HG02885 (cell line): ENCODE data around the gene ZDHHC24.

Experiments used
- ATAC-seq: cut with Tn5 transposase; IDR thresholded peaks from one replicate; pipeline ENCODE4 v1.9.1; 2021; ENCODE audit warnings: mild to moderate bottlenecking; ENCODE audit not compliant: unreplicated experiment, poor library complexity

Gene ZDHHC24

DNA sequence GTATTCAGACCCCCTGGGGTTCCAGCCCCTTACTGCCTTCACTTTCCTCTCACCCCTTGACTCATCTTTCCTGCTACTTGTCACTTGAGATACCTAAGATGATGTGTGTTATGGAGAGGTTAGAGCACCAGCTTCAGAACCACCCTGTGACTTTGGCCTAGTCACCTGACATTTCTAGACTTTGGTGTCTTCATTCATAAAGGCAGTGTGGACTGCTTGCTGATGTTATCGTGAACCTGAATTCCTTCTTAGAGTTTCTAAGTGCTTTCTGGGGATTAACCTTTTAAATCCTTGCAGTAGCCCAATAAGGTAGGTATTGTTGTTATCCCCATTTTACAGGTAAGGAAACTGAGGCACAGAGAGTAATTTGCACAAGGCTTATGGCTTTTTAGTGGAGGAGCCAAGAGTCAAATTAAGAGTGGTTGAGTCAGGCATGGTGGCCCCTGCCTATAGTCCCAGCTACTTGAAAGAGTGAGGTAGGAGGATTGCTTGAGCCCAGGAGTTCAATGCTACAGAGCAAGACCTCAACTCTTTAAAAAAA is 40.5 kb downstream of the ZDHHC24 start:
- ATAC-seq: no peak

DNA sequence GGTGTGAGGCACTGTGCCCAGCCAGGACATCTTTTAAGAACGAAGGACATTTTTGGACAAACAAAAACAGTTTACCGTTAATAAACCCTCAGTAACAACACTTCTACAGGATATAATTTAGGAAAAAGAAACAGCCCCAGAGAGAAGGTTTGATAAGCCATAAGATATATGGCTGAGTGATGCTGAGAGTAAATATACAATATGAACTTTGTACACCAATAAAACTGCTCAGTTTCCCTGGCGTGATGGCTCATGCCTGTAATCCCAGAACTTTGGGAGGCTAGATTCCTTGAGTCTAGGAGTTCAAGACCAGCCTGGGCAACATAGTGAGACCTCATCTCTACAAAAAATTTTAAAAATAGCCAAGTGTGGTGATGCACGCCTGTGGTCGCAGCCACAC is 47.3 kb downstream of the ZDHHC24 start:
- no peak for ATAC-seq

DNA sequence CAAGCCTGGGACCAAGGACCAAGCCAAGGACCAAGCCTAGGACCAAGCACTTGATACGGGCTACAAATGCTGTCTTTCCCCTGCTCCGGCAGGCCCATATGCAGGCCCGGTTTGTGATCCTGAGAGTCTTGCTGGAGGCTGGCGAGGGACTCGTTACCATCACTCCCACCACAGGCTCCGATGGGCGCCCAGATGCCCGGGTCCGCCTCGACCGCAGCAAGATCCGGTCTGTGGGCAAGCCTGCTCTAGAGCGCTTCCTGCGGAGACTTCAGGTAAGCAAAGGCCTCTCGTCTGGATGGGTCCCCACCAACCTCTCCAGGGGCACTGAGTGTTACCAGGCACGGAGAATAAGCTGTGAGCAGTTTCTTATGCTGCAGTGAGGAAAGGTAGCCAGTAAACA is 48.6 kb downstream of the ZDHHC24 start:
- ATAC-seq: no peak

DNA sequence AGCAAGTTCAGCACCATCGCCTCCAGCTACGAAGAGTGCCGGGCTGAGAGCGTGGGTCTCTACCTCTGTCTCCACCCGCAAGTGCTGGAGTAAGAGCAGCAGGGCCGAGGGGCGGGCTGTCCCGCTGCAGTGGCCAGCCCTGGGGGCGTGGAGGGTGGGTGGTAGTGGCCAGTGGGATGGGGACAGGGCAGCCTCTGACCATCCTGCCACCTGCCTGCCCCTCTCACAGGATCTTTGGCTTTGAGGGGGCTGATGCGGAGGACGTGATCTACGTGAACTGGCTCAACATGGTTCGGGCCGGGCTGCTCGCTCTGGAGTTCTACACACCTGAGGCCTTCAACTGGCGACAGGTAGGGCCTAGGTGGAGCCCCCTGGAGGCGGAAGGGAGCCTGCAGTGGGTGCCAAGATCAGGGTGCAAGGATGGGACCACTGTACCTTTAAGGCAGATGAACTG is 50.4 kb downstream of the ZDHHC24 start:
- no peak for ATAC-seq

DNA sequence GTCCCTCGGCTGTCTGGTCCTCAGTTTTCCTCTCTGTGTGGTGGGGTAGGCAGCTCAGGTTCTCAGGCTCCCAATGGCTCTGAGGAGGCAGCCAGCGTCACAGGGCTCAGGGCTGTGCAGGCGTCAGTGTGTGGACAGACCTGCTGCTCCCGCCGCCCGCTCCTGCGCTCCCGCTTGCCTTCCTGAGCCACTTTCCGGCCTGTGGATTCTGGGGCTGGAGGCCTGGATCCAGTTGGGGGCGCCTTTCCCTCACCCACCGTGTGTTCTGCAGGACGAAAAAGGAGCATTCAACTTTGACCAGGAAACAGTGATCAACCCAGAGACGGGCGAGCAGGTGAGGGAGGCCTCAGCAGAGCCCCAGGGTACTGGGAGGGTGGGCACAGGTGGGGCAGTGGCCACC is 50.9 kb downstream of the ZDHHC24 start:
- no peak for ATAC-seq

DNA sequence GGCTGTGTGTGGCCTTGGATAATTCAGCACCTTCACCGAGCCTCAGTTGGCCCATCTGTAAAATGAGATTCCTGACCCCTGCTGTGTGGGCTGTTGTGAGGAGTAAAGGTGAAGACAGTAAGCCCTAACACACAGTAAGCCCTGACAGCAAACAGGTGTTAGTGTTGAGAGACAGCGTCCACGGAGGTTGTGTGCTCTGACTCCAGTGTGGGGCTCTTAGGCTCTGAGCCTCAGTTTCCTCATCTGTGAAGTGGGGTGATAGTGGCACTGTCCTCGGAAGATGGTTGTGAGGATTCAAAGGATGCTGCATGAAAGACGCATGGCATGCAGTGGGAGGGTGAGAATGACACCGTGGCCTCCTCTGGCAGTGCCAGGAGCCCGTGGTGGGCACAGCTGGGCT is 51.4 kb downstream of the ZDHHC24 start:
- no peak for ATAC-seq

DNA sequence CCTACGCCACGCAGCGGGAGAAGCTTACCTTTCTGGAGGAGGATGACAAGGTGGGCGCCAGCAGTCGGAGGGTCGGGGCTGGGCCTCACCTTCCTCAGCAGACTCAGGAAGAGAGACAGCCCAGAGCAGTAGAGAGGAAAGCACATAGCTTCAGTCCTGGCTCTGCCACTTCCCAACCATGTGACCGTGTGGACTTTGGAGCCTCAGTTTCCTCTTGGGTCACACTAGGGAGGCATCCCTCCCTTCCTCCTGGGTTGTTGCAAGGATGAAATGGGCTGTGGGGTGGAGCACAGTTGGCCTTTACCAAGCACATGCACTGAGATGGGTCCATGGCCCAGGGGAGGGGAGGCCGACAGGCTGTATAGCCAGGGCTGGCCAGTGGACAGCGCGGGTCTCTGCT is 52.7 kb downstream of the ZDHHC24 start:
- ATAC-seq: no peak

DNA sequence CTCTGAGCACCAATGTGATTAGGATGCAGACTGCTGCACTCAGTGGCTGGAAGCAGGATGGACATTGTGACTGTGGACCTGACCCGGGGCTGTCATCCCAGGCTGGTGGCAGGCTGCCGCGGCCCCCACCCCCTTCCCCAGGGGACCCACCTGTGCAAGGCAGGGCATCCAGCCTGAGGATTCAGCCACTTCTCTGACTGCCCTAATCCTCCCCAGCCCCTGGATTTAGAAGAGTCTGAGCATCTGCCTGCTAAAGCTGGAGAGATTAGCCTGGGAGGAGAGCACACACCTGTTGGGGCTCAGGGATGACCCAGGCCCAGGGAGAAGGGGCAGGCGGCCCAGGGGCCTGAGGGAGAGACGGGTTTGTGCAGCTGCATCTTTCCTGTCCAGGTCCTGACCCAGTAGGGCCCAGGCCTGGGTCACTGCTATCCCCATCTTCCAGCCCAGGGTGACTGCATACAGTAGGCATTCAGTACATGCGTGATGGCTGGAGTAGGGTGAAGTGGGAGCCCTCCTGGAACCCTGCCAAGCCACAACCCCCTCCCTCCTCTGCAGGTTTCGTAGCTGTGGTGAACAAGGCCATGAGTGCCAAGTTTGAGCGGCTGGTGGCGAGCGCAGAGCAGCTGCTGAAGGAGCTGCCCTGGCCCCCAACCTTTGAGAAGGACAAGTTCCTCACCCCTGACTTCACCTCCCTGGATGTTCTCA is 53.5 kb downstream of the ZDHHC24 start:
- ATAC-seq: no peak

DNA sequence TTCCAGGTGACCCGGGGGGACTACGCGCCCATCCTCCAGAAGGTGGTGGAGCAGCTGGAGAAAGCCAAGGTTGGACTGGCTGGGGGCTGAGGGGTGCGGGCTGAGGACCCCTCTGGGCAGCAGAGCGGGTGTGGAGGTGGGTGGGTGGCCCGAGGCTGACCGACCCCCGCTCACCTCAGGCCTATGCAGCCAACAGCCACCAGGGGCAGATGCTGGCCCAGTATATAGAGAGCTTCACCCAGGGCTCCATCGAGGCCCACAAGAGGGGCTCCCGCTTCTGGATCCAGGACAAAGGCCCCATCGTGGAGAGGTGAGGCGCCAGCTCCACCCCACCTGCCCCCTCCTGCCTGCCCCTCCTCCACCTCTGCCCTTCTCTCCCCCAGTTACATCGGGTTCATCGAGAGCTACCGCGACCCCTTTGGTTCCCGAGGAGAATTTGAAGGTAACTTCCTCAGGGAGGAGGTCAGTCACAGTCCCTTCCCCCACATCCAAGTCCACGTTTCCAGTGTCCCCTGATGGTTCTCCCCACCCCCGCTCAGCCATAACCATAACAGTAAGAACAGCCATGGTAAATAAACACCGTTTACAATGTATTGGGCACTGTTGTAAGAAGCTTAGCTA is 54.4 kb downstream of the ZDHHC24 start:
- ATAC-seq: no peak

DNA sequence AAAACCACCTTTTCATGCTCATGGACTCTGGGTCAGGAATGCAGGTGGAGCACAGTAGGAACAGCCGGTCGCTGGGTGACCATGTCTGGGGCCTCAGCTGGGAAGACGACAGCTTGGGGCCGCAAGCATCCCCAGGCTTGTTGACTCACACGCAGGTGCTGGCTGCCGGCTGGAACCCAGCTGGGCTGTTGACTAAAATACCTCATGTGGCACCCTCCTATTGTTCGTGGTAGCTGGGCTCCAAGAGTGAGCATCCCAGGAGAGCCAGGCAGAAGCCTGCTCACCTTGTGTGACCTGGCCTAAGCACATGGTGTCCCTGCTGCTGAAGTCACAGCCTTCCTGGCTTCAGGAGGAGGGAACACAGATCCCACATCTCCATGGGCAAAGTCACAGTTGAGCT is 56.2 kb downstream of the ZDHHC24 start:
- no peak for ATAC-seq

DNA sequence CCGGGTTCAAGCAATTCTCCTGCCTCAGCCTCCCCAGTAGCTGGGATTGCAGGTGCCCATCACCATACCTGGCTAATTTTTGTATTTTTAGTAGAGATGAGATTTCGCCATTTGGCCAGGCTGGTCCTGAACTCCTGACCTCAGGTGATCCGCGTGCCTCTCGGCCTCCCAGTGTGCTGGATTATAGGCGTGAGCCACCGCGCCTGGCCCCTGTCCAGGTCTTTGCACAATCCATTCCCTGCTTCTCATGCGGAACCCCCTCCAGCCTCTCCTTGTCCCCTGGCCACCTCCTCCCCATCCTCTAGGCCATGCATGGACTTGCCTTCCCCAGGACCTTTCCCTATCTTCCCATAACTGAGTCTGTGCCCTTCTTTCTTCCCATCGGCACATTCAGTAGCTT is 56.9 kb downstream of the ZDHHC24 start:
- no peak for ATAC-seq

DNA sequence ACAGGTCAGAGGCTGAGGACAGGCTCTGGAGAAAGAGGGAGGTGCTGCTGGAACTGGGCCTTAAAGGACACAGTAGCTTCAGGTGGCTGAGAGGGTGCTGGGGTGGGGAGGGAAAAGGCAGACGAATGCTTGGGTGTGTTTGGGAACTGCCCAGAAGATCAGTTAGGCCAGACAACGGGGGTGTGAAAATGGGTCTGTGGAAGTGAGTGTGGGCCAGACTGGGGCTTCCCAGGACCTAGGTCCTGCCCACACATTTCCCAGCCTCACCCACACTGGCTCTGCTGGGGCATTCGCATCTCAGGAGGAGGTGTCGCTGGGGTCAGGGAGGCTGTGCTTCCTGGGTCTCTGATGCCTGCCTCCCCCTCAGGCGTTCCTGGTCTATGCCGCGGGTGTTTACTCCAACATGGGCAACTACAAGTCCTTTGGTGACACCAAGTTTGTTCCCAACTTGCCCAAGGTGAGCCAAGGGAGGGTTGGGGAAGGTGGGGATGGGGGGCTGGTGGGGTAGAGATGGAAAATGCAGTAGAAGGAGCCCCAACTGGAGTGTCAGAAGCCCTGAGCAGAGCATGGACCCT is 61.0 kb downstream of the ZDHHC24 start:
- ATAC-seq: no peak

DNA sequence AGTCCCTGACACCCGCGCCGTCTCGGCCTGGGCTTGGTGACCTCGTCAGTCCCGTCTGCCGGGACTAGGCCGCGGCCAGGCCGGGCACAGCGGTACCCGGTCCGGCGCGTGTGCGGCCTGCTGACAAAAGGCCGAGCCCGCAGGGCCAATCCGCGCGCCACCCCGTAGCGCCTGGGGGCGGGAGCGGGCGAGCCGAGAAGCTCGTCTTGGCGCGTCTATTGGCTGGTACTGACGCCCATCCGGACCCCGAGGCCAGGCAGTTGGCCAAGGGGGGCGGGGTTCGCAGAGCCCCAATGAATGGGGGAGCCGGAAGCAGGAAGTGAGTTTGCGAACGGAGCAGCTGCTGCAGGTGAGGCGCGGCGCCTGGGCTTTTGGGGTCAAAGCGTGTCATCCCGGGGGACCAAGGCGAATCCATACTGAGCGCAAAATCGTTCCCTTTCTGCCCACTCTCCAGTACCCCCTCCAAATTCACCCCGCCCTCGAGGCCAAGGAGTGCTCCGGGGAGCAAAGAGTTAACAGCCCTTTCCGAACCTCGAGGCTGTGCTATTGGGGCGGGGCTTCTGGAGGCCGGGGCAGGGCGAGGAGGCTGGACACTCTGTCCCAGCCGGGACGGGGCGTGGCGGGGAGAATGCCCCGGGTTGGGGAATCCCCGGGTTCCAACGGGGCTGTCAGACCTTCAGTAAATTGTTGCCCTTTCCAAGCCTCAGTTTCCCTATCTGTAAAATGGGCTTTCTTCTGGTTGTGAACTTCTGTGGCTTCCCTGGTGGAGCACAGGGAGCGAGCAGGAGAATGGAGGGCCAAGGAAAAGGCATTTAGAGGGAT is 65.5 kb downstream of the ZDHHC24 start, which contains the start of gene DPP3:
Gene DPP3, plus strand, starts transcription at position 318 of the 822 bp plus-strand sequence. CDS start 1,767 bp downstream, outside the sequence.
- peak; percentile 89 for ATAC-seq

DNA sequence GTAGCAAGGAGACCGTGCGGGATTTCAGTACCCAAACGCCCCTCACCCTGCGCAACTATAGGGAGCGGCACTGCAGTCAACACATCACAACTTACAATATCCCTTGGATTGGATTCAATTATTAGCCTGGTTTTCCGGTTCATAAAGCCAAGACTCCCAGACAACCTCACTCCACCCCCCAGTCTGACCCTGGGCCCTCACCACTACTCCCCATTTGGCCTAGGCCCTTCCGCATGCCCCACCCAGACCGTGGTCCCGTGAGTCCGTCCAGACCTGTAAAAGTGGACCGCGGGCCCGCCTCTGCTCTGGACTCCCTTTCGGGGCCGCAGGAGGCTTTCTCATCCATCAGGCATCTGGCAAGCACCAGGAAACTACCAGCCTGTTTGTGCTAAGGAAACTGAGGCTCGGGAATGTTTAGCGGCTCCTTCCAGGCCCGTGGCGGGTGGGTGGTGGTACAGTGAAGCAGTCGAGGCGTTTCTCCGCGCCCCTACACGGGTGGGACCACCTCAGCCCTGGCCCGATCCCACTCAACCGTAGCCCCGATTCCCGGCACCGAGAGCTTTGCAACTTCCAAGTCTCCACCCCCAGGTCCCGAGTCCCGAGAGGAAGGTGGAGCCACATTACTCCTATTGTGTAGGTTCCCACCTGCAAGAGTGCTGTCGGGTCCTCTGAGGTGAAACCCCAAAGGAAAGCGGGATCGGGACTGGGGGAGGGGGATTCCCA is 66.3 kb downstream of the ZDHHC24 start:
- no peak for ATAC-seq

DNA sequence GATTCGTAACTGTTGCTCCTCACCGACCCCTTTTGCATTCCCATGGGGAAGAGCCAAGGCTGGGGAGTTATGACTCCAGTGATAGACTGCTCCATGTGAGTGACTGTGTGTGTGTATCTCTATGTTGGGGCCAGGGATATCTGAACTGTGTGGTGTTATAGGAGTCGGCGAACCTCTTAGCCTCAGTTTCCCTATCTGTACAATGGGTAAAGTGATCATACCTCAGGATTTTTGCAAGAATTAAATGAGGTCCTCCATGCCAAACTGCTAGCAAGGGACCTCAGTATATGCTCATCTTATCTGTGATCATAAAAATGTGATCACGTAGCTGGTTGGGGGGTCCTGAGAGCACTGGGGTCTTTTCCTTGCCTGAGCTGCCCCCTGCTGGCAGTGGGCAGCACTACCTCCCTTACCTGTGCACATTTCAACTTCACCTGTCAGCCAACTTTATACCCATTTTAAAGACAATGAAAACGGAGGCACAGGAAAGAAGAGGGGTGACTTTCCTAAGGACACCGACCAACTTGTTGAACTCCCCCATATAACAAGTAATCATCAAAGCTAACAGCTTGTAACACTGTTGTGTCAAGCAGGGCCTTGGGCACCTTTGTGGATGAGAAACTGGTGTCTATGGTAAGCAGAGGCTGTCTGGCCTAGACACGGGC is 67.0 kb downstream of the ZDHHC24 start:
- no peak for ATAC-seq

DNA sequence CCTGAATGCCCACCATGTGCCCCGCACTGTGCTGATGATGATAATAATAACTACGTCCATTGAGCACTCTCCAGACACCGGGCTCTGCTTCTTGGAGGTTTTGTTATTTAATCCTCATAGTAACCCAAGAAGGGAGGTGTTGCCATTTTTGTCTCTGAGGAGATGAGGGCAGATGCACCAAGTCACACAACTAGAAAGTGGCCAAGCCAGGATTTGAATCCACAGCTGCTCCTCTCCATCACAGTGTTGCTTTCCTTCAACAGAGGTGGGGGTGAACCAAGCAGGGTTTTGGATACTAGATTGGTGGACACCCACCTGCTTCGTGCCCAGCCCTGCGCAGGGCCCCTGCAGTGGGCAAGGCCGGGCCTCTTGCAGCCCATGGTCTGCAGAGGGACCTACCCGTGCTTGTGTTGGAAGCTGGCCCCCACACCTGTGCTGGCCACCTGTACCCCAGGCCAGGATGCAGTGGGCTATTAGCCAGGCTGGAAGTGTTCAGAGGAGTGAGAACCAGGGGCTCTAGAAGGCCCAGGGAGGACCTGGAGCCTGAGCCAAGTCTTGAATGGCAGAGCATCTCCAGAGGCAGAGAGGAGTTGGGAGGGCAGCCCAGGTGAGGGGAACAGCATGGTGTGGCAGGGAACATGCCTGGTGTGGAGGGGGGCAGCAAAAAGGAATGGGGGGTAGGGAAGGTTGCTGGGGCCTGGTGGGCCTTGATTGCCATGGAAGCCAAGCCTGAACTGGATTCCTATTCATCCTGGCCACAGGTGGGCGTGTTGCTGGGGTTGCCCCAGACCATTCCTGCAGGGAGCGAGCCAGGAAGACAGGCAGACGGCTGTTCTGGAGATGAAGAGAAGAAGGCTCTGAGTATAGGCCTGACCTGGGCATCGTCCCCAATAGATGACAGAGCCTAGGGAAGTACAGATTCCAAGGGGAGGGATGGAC is 68.3 kb downstream of the ZDHHC24 start:
- no peak for ATAC-seq

DNA sequence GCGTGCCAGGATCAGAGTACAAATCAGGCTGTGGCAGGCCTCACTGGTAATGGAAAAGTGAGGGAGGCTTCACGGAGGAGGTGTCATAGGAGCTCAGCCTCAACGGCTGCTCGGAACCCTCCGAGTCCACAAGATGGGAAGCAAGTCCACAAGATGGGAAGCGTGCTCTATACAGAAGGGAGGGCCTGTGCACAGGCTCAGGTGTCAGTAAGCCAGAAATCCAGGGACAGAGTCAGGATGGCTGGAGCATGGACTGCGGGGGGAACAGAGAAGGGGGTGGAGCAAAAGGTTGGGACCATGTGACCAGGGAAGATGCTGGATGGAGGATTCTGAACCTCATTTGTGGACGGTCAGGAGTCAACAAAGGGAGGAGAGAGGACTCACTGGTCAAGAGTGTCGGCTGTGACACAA is 69.0 kb downstream of the ZDHHC24 start:
- no peak for ATAC-seq

DNA sequence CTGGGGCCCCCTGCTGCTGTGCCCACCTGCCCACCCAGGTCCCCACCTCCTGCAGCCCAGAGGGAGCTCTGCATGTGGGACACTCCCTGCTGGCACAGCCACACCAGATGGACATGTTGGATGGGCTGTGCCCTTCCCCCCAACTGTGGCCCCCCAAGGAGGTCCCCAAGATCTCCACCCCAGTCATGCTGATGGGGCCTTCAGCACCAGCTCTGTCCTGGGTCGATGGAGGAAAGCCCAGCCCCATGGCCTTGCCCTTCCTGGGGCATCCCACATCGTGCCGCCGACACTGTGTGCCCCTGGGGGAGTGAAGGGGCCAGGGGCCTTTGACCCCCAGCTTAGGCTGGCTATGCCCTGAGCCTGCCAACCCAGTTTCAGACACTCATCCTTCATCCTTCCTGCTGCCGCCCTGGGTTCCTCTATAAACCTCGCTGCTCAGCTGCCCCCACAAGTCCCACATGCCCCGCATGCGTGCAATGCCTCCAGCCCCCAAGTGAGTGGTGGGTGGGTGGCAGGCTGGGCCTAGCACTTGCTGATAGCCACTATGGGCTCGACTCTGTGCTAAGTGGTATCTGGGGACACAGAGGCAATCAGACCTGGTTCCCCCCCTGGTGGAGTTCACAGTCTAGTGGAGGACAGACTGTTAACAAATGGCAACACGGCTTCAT is 69.5 kb downstream of the ZDHHC24 start:
- no peak for ATAC-seq
